GM12872 (cell line): ENCODE results near the gene LDLRAD3.

Experiments
- CTCF ChIP-seq: IDR thresholded peaks from 3 replicates; pipeline ENCODE4 v1.5.1; 2011; ENCODE audit warnings: low read depth, mild to moderate bottlenecking, low read length, moderate library complexity; ENCODE audit not compliant: insufficient read depth

Gene LDLRAD3

GRCh38 chr11:36062796-36063365 is 119.0 kb downstream of the LDLRAD3 start:
- TF ChIP-seq CTCF: no peak

GRCh38 chr11:36065436-36065835 is 121.6 kb downstream of the LDLRAD3 start:
- no peak for TF ChIP-seq CTCF

GRCh38 chr11:36066891-36067290 is 123.0 kb downstream of the LDLRAD3 start:
- TF ChIP-seq CTCF: no peak

GRCh38 chr11:36069576-36070212 is 125.8 kb downstream of the LDLRAD3 start:
- peak; percentile 18; the same call in 1 of the 3 replicates for TF ChIP-seq CTCF

- TF ChIP-seq CTCF: no peak
Observed at GRCh38 chr11:36070213-36070953, 126.5 kb downstream of the LDLRAD3 start.

GRCh38 chr11:36070954-36071330 is 127.1 kb downstream of the LDLRAD3 start:
- no peak for TF ChIP-seq CTCF

GRCh38 chr11:36071917-36072500 is 128.1 kb downstream of the LDLRAD3 start:
- no peak for TF ChIP-seq CTCF
